ENCODE results near the gene FBXO24.
"Not testable (repeated sequence)": the region's sequence is repeated elsewhere in the genome, so short reads cannot be mapped to it uniquely, and the experiment has no call there.

Gene FBXO24

GRCh38 chr7:100563100-100563564 is 23.0 kb upstream of the FBXO24 start:
- ChIA-PET CTCF (interaction anchor here (0.6 to 18.3 kb wide), 26 partner anchors 7 to 163 kb away, joined by 3 to 421 read pairs (median 6); partner anchors contain the start of genes AGFG2, FBXO24, LRCH4 and NYAP1), POLR2A (no interaction called here)
- TF ChIP-seq, protein P1, sequence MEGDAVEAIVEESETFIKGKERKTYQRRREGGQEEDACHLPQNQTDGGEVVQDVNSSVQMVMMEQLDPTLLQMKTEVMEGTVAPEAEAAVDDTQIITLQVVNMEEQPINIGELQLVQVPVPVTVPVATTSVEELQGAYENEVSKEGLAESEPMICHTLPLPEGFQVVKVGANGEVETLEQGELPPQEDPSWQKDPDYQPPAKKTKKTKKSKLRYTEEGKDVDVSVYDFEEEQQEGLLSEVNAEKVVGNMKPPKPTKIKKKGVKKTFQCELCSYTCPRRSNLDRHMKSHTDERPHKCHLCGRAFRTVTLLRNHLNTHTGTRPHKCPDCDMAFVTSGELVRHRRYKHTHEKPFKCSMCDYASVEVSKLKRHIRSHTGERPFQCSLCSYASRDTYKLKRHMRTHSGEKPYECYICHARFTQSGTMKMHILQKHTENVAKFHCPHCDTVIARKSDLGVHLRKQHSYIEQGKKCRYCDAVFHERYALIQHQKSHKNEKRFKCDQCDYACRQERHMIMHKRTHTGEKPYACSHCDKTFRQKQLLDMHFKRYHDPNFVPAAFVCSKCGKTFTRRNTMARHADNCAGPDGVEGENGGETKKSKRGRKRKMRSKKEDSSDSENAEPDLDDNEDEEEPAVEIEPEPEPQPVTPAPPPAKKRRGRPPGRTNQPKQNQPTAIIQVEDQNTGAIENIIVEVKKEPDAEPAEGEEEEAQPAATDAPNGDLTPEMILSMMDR (IDR thresholded peaks at IDR 0.05; ENCODE audit: insufficient read depth, low read length, missing control alignments), result no peak

DNA sequence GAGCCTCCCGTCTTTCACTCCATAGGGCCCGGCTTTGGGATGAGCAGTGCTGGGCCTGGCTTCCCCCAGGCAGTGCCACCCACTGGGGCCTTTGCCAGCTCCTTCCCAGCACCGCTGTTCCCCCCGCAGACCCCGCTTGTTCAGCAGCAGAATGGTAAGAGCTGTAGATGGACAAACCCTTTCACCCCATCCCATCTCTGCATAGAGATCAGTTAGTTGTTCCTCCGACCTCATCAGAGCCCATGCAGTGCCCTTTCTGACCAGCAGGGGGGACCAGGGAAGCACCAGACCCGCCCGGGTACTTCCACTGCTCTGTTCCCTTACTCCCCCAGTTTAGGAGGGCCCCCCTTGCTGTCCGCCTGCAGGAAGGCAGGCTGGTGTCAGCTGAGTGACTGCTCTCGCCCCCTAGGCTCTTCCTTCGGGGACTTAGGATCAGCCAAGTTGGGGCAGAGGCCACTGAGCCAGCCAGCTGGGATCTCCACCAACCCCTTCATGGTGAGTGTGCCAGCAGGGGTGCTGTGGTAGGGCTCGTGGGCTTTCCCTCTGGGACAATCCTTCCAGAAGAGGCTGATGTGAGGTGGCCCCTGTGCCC is 22.2 kb upstream of the FBXO24 start:
- no peak for DNase-seq (ENCODE audit: low read depth, low spot score)
- no peak overlapping the region for H3K4me3 ChIP-seq (ENCODE audit: low read depth, low read length)
- TF ChIP-seq, protein P1 (IDR thresholded peaks at IDR 0.05; ENCODE audit: insufficient read depth, low read length, missing control alignments), result peak; percentile 92
- ChIA-PET POLR2A (interaction anchor here (1.7 kb wide), 1 partner anchor 22 kb away, joined by 5 read pairs; the partner anchor contains the start of gene FBXO24), CTCF (interaction anchor here (0.5 to 18.3 kb wide), 34 partner anchors 8 to 288 kb away, joined by 3 to 421 read pairs (median 6); partner anchors contain the start of genes AGFG2, FBXO24, LRCH4 and NYAP1)

More at GRCh38 chr7:100563100-100563564, 23.0 kb upstream of the FBXO24 start:
- DNase-seq (ENCODE audit: low read depth, low spot score), result no peak
- H3K4me3 ChIP-seq (ENCODE audit: low read depth, low read length), result no peak overlapping the region

- POLR2A ChIA-PET, result interaction anchor here (1.7 kb wide), 1 partner anchor 22 kb away, joined by 5 read pairs; the partner anchor contains the start of gene FBXO24
- H3K4me3 ChIP-seq (ENCODE audit: low read depth, low read length); DNase-seq (ENCODE audit: low read depth, low spot score): not testable (repeated sequence)
- CTCF ChIA-PET, result interaction anchor here (0.5 to 18.3 kb wide), 33 partner anchors 8 to 288 kb away, joined by 3 to 421 read pairs (median 5); partner anchors contain the start of genes AGFG2, FBXO24, LRCH4 and MOSPD3
These were observed 21.7 kb upstream of the FBXO24 start for GRCh38 chr7:100564405-100564804.

GRCh38 chr7:100565133-100565571 is 21.0 kb upstream of the FBXO24 start:
- ChIA-PET CTCF (interaction anchor here (0.7 to 18.3 kb wide), 23 partner anchors 8 to 287 kb away, joined by 3 to 421 read pairs (median 7); partner anchors contain the start of genes AGFG2, FBXO24, LRCH4 and MOSPD3), POLR2A (interaction anchor here (1.7 kb wide), 1 partner anchor 21 kb away, joined by 5 read pairs; the partner anchor contains the start of gene FBXO24)
- no peak for DNase-seq (ENCODE audit: low read depth, low spot score)
- no peak overlapping the region for H3K4me3 ChIP-seq (ENCODE audit: low read depth, low read length)
- TF ChIP-seq, protein P1 (IDR thresholded peaks at IDR 0.05; ENCODE audit: insufficient read depth, low read length, missing control alignments), result no peak

- no peak for DNase-seq (ENCODE audit: low read depth, low spot score)
- ChIA-PET CTCF (interaction anchor here (1.5 to 18.3 kb wide), 9 partner anchors 10 to 125 kb away, joined by 3 to 421 read pairs (median 65); partner anchors contain the start of genes AGFG2, FBXO24, LRCH4 and MOSPD3), POLR2A (interaction anchor here (1.7 kb wide), 1 partner anchor 20 kb away, joined by 5 read pairs; the partner anchor contains the start of gene FBXO24)
- H3K4me3 ChIP-seq (ENCODE audit: low read depth, low read length), result no peak overlapping the region
- TF ChIP-seq, protein P1 (IDR thresholded peaks at IDR 0.05; ENCODE audit: insufficient read depth, low read length, missing control alignments), result no peak
These were observed 20.1 kb upstream of the FBXO24 start for GRCh38 chr7:100566018-100566531.

- no peak overlapping the region for H3K4me3 ChIP-seq (ENCODE audit: low read depth, low read length)
- DNase-seq (ENCODE audit: low read depth, low spot score), result no peak
- ChIA-PET CTCF (interaction anchor here (1.3 to 18.3 kb wide), 8 partner anchors 8 to 125 kb away, joined by 5 to 421 read pairs (median 98); partner anchors contain the start of genes AGFG2, FBXO24, LRCH4 and NYAP1), POLR2A (interaction anchor here (0.5 to 1.7 kb wide), 2 partner anchors 19 to 106 kb away, joined by 4 to 5 read pairs; partner anchors contain the start of gene FBXO24)
- TF ChIP-seq, protein P1 (IDR thresholded peaks at IDR 0.05; ENCODE audit: insufficient read depth, low read length, missing control alignments), result no peak
These were observed 18.9 kb upstream of the FBXO24 start for GRCh38 chr7:100567031-100567730.

All from AG04449 (cell line).